Small intestine (tissue), 7 donors: ENCODE results near the gene GPR119. TPM values are rescaled to one million over a fixed set of nuclear protein-coding genes. Genes with fewer than 3 reads are reported as not detected.

Experiments used
- DNase-seq, 2 donors: peaks; one replicate each; pipeline versions ENCODE4 v3.0.0 to v3.0.0-alpha.2; 2013
- FAIRE-seq: peaks from 2 replicates; lab custom pipeline; 2012; peaks lifted over from hg19 to GRCh38; lab: Jason Lieb, UNC
- H3K27ac ChIP-seq, 3 donors: one replicate each; pipeline ENCODE4 v1.5.1; 2013; ENCODE audit warnings: low read length in 2 of 3, mild to moderate bottlenecking in 2 of 3, control low read depth in 1 of 3, inconsistent platforms in 1 of 3, low read depth in 1 of 3, moderate library complexity in 1 of 3
- H3K27me3 ChIP-seq, 3 donors: one replicate each; pipeline ENCODE4 v1.6.1; 2013; ENCODE audit warnings: low read length in 3 of 3, inconsistent platforms in 1 of 3; ENCODE audit not compliant: control insufficient read depth in 3 of 3, insufficient read depth in 3 of 3
- H3K36me3 ChIP-seq, 3 donors: one replicate each; pipeline ENCODE4 v1.6.1; 2013; ENCODE audit warnings: low read length in 3 of 3, inconsistent platforms in 1 of 3, low read depth in 1 of 3, mild to moderate bottlenecking in 1 of 3, moderate library complexity in 1 of 3; ENCODE audit not compliant: control insufficient read depth in 3 of 3, insufficient read depth in 2 of 3
- H3K4me1 ChIP-seq, 3 donors: one replicate each; pipeline ENCODE4 v1.6.1; 2013; ENCODE audit warnings: low read length in 2 of 3, inconsistent platforms in 1 of 3, low read depth in 1 of 3, mild to moderate bottlenecking in 1 of 3, moderate library complexity in 1 of 3; ENCODE audit not compliant: control insufficient read depth in 3 of 3, insufficient read depth in 2 of 3
- H3K4me3 ChIP-seq, 3 donors: one replicate each; pipeline ENCODE4 v1.5.1; 2013; ENCODE audit warnings: low read length in 3 of 3, control low read depth in 1 of 3, inconsistent platforms in 1 of 3, low read depth in 1 of 3, mild to moderate bottlenecking in 1 of 3, moderate library complexity in 1 of 3
- H3K9me3 ChIP-seq, 2 donors: one replicate each; pipeline ENCODE4 v1.6.1; 2013; ENCODE audit warnings: low read depth in 1 of 2, low read length in 1 of 2; ENCODE audit not compliant: control insufficient read depth in 2 of 2, insufficient read depth in 1 of 2
- WGBS, 3 donors: extraction: QIAGEN DNeasy Blood & Tissue Kit; methylation state at CpG; one replicate each; pipeline ENCODE4 v1.1.7; 2013; 5-methylcytosine and 5-hydroxymethylcytosine counted together
- polyA plus RNA-seq, 4 donors: library from polyadenylated mRNA; stranded (reverse) in 3 of 4; unstranded in 1 of 4; fragments of 200-250 nt in 3 of 4; fragments of 120-200 nt in 1 of 4; gene quantifications; one replicate each; pipeline versions ENCODE4 v1.2.1 to v1.2.3, GENCODE V29; 2013
- donor health status: healthy with polysubstance abuse.
- donor health status: control.
- donor health status: control.
- donor health status: Bipolar disorder and iron deficiency.
- donor health status: healthy.

GPR119 gene
- polyA plus RNA-seq, 4 donors: 0.07 to 1.4 TPM; not detected in 2

- FAIRE-seq: no peak
- Histone ChIP-seq H3K9me3 (no peaks in the 10 kb centered on the region), H3K4me1 (no peaks in the 10 kb centered on the region), H3K4me3 (no peak overlapping the region), H3K27me3 (no peaks in the 10 kb centered on the region), H3K27ac (no peak overlapping the region), H3K36me3 (peaks cover 0 to 7% (median 1%) of the 10 kb centered on the region in 3 donors)
- no peak for DNase-seq
- 89 to 98% (median 96%) methylated on average over 5 of the region's 5 CpGs for WGBS, 3 donors
These were observed 29.3 kb upstream of the GPR119 start for GRCh38 chrX:130414800-130415199.

GRCh38 chrX:130413415-130413814 lies 27.9 kb upstream of the GPR119 start:
- FAIRE-seq: no peak

DNA sequence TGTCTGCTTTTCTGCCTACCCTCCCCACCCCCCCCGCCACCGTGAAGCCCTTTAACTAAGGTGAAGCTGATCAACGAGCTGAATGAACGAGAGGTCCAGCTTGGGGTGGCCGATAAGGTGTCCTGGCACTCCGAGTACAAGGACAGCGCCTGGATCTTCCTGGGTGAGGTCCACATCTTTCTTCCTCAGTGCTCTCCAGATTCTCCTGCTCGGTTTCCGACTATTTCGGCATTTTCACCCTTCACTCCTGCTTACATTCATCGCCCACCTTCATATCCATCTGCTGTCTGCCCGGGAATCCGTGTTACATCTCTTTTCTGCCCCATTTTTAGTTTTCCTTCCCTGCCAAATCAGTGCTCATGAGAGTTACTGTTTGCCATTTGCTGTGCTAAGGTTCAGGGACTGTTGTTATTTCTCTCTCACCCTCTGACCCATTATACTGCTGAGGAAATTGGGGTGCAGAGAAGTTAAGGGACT lies 16.8 kb upstream of the GPR119 start:
- no peak for FAIRE-seq
- H3K27ac ChIP-seq: peak overlapping the region in 2 of 3 donors; percentile 55 to 87
- WGBS, 3 donors: 1 to 44% (median 14%) methylated on average over 12 to 13 of the region's 13 CpGs
- peaks cover 0 to 8% (median 0%) of the 10 kb centered on the region in 3 donors for H3K36me3 ChIP-seq
- no peaks in the 10 kb centered on the region for H3K27me3 ChIP-seq
- H3K4me1 ChIP-seq: no peaks in the 10 kb centered on the region
- H3K4me3 ChIP-seq: peak overlapping the region; percentile 51 to 70 (median 64)
- peak in 1 of 2 donors; percentile 8 for DNase-seq
- no peaks in the 10 kb centered on the region for H3K9me3 ChIP-seq

More at GRCh38 chrX:130413415-130413814, 27.9 kb upstream of the GPR119 start:
- Histone ChIP-seq H3K27me3 (no peaks in the 10 kb centered on the region), H3K27ac (no peak overlapping the region), H3K9me3 (no peaks in the 10 kb centered on the region), H3K4me3 (no peak overlapping the region), H3K4me1 (no peaks in the 10 kb centered on the region), H3K36me3 (peaks cover 0 to 10% (median 4%) of the 10 kb centered on the region in 3 donors)
- WGBS, 3 donors: 57 to 79% (median 67%) methylated on average over 2 of the region's 2 CpGs
- DNase-seq: no peak

GRCh38 chrX:130401415-130402207 lies 16.1 kb upstream of the GPR119 start, which contains the start of gene RBMX2:
TSS of gene RBMX2 (plus strand) at chrX:130401987. CDS start at chrX:130402033, 46 bp downstream.
- no peak for FAIRE-seq
- no peaks in the 10 kb centered on the region for H3K4me1 ChIP-seq
- DNase-seq: peak; percentile 79 to 84
- no peaks in the 10 kb centered on the region for H3K27me3 ChIP-seq
- 1 to 32% (median 8%) methylated on average over 37 to 47 of the region's 47 CpGs for WGBS, 3 donors
- peak within 1 kb of the TSS; percentile 53 to 87 (median 69) for H3K27ac ChIP-seq
- H3K4me3 ChIP-seq: peak within 1 kb of the TSS; percentile 51 to 70 (median 64)
- H3K36me3 ChIP-seq: peaks cover 0 to 8% (median 0%) of the 10 kb centered on the region in 3 donors
- no peaks in the 10 kb centered on the region for H3K9me3 ChIP-seq

- no peak overlapping the region for H3K27ac ChIP-seq
- H3K9me3 ChIP-seq: no peaks in the 10 kb centered on the region
- FAIRE-seq (no peak), DNase-seq (no peak)
- no peaks in the 10 kb centered on the region for H3K4me1 ChIP-seq
- WGBS, 3 donors: 44 to 62% (median 44%) methylated on average over 7 of the region's 7 CpGs
- H3K36me3 ChIP-seq: no peaks in the 10 kb centered on the region
- peaks cover 0 to 6% (median 1%) of the 10 kb centered on the region in 3 donors for H3K27me3 ChIP-seq
- no peak overlapping the region for H3K4me3 ChIP-seq
These were observed 9.9 kb upstream of the GPR119 start for GRCh38 chrX:130395341-130395740.

- Histone ChIP-seq H3K36me3 (no peaks in the 10 kb centered on the region), H3K27me3 (peaks cover 0 to 6% (median 1%) of the 10 kb centered on the region in 3 donors), H3K4me3 (no peak overlapping the region), H3K27ac (no peak overlapping the region), H3K9me3 (peaks cover 0 to 2% of the 10 kb centered on the region in 2 donors), H3K4me1 (no peaks in the 10 kb centered on the region)
- DNase-seq: peak; percentile 35 to 40
- WGBS, 3 donors: 30 to 37% (median 35%) methylated on average over 5 of the region's 5 CpGs
- no peak for FAIRE-seq
These were observed 8.1 kb upstream of the GPR119 start for GRCh38 chrX:130393451-130394074.

DNA sequence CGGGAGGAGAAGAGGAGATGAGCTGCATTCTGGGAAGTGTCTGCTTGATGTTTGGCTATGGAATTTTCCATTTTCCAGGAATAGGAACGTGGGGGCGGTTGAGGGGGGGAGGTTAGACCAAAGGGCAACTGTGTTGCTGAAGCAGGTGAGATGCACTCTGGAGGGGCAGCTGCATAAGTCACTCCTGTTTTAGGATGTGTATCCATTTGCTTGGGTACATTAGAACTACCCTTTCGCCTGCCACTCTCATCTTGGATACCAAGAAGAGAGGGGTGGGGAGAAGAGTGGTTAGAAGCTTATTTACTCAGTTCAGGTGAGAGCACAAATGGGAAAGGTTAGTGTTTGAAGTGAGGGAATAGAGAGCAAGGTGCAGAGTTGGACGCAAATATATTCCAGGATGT lies 934 bp upstream of the GPR119 start:
- FAIRE-seq (no peak), DNase-seq (no peak)
- no peaks in the 10 kb centered on the region for H3K36me3 ChIP-seq
- no peak overlapping the region for H3K4me3 ChIP-seq
- H3K27ac ChIP-seq: no peak overlapping the region
- peaks cover 0 to 2% (median 0%) of the 10 kb centered on the region in 3 donors for H3K27me3 ChIP-seq
- 38 to 66% (median 51%) methylated on average over 5 of the region's 5 CpGs for WGBS, 3 donors
- no peaks in the 10 kb centered on the region for H3K4me1 ChIP-seq
- peaks cover 0 to 2% of the 10 kb centered on the region in 2 donors for H3K9me3 ChIP-seq

GRCh38 chrX:130378024-130378669 lies 7.3 kb downstream of the GPR119 start:
- 3 to 34% (median 18%) methylated on average over 5 of the region's 5 CpGs for WGBS, 3 donors
- FAIRE-seq: no peak

More at GRCh38 chrX:130378024-130378669, 7.3 kb downstream of the GPR119 start:
- no peak overlapping the region for H3K27ac ChIP-seq
- H3K36me3 ChIP-seq: no peaks in the 10 kb centered on the region
- H3K4me3 ChIP-seq: no peak overlapping the region
- H3K27me3 ChIP-seq: no peaks in the 10 kb centered on the region
- peaks cover 0 to 4% (median 0%) of the 10 kb centered on the region in 3 donors for H3K4me1 ChIP-seq
- DNase-seq: peak; percentile 35 to 37
- no peaks in the 10 kb centered on the region for H3K9me3 ChIP-seq
